ENCODE results near the gene BCAS3. TPM values are rescaled to one million over a fixed set of nuclear protein-coding genes. Genes with fewer than 3 reads are reported as not detected.

BCAS3 gene
- polyA plus RNA-seq, 1 donor from 2014 or later: 21.6 TPM

DNA sequence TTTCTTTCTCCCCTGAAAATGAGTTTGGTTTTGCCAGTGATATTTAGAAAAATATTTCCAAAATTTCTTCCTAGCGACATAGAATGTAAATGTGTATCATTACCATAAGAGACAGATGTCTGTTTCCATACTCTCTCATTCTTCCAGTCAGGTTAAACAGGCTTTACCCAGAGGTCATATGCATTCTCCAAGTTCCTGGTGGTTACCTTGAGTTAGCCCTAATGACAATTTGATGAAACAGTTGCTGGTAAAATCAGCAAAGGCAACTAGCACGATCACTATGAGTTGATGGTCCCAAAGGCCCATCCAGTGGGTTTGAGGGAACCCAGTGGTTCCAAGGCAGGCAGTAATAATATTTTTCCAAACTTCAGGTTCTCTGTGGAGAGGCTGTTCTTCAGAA, 618.4 kb downstream of the BCAS3 start (continued):
- TF ChIP-seq POLR2AphosphoS5 (IDR thresholded peaks at IDR 0.05): no peak

DNA sequence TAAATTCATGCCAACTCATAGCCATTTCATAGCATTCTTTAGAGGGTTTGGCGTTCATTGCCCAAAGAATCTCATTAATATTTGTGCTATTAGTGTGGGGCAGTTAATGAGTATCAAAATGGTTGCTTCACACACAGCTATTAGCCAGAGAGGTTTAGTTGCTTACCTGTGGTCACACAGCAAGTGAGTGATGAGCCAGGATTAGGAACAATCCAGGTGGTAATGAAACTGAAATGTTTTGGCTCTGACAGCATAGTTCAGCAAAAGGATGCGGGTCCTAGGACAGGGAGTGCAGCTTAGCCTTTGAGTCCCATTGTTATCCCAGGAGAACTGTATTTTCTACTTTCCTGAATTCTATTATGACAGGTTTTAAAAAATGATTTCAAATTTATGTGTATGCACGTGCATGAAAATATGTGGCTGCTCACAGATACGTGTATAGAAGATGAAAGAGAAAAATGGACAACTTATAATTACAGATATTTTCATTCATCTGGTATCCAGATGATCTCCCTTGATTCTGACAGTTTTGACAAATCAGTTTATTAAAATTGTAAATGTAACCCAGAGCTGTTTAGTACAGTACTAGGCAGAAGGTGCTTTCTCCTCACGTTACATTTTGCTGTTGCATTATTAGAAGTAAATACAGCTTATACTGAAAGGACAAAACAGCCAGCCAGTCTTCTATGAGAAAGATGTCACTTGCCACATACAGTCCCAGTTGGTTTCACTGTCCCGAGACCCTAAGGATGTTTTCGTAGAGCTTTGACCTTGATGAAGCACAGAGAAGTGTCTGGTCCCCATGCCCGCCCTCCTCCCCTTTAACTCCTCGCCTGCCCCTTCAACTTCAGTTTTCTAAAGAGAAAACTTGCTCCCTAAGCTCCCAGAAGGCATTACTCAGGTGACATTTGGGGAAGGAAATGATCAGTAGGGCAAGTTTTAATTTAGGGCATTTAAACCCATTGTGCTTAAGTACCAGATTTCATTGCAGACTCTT, 622.2 kb downstream of the BCAS3 start:
- Histone ChIP-seq H3K9me3 (ENCODE audit: low read length) (no peaks in the 10 kb centered on the region), H2AFZ (ENCODE audit: low read depth, low read length) (no peak overlapping the region), H3K27ac (ENCODE audit: low read length) (no peak overlapping the region), H3K4me3 (ENCODE audit: low read length) (no peak overlapping the region), H4K20me1 (ENCODE audit: insufficient read depth) (no peaks in the 10 kb centered on the region), H3K27me3 (ENCODE audit: insufficient read depth, low read depth, low read length) (no peaks in the 10 kb centered on the region), H3K79me2 (replicated peaks; ENCODE audit: insufficient read depth, low read length) (no peaks in the 10 kb centered on the region), H3K9me2 (ENCODE audit: insufficient read depth, low read length) (no peaks in the 10 kb centered on the region), H3K36me3 (ENCODE audit: insufficient read depth, low read length) (no peaks in the 10 kb centered on the region), H3K9ac (ENCODE audit: low read length) (no peak overlapping the region), H3K4me2 (ENCODE audit: low read length) (no peak overlapping the region), H3F3A (ENCODE audit: insufficient read depth, low read length, poor library complexity, severe bottlenecking) (no peaks in the 10 kb centered on the region)
- no peak for TF ChIP-seq EZH2 (IDR thresholded peaks at IDR 0.05; ENCODE audit: borderline replicate concordance, insufficient read depth, low read length, poor library complexity, severe bottlenecking)
- no peak for TF ChIP-seq TAF1 (IDR thresholded peaks at IDR 0.05; ENCODE audit: low read depth)
- TF ChIP-seq, protein P1, sequence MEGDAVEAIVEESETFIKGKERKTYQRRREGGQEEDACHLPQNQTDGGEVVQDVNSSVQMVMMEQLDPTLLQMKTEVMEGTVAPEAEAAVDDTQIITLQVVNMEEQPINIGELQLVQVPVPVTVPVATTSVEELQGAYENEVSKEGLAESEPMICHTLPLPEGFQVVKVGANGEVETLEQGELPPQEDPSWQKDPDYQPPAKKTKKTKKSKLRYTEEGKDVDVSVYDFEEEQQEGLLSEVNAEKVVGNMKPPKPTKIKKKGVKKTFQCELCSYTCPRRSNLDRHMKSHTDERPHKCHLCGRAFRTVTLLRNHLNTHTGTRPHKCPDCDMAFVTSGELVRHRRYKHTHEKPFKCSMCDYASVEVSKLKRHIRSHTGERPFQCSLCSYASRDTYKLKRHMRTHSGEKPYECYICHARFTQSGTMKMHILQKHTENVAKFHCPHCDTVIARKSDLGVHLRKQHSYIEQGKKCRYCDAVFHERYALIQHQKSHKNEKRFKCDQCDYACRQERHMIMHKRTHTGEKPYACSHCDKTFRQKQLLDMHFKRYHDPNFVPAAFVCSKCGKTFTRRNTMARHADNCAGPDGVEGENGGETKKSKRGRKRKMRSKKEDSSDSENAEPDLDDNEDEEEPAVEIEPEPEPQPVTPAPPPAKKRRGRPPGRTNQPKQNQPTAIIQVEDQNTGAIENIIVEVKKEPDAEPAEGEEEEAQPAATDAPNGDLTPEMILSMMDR (IDR thresholded peaks at IDR 0.05; ENCODE audit: poor library complexity, severe bottlenecking): no peak
- TF ChIP-seq, protein P2, sequence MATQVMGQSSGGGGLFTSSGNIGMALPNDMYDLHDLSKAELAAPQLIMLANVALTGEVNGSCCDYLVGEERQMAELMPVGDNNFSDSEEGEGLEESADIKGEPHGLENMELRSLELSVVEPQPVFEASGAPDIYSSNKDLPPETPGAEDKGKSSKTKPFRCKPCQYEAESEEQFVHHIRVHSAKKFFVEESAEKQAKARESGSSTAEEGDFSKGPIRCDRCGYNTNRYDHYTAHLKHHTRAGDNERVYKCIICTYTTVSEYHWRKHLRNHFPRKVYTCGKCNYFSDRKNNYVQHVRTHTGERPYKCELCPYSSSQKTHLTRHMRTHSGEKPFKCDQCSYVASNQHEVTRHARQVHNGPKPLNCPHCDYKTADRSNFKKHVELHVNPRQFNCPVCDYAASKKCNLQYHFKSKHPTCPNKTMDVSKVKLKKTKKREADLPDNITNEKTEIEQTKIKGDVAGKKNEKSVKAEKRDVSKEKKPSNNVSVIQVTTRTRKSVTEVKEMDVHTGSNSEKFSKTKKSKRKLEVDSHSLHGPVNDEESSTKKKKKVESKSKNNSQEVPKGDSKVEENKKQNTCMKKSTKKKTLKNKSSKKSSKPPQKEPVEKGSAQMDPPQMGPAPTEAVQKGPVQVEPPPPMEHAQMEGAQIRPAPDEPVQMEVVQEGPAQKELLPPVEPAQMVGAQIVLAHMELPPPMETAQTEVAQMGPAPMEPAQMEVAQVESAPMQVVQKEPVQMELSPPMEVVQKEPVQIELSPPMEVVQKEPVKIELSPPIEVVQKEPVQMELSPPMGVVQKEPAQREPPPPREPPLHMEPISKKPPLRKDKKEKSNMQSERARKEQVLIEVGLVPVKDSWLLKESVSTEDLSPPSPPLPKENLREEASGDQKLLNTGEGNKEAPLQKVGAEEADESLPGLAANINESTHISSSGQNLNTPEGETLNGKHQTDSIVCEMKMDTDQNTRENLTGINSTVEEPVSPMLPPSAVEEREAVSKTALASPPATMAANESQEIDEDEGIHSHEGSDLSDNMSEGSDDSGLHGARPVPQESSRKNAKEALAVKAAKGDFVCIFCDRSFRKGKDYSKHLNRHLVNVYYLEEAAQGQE (IDR thresholded peaks at IDR 0.05; ENCODE audit: borderline replicate concordance): no peak
- TF ChIP-seq MXI1 (conservative IDR thresholded peaks at IDR 0.05; ENCODE audit: poor library complexity, severe bottlenecking): no peak
- TF ChIP-seq SMC3 (conservative IDR thresholded peaks at IDR 0.05; ENCODE audit: poor library complexity): no peak
- TF ChIP-seq EP300 (conservative IDR thresholded peaks at IDR 0.05; ENCODE audit: poor library complexity, severe bottlenecking): no peak
- TF ChIP-seq RAD21 (conservative IDR thresholded peaks at IDR 0.05): no peak
- TF ChIP-seq POLR2AphosphoS5 (IDR thresholded peaks at IDR 0.05): no peak
